ENCODE data around the gene GPR160.
A peak's percentile ranks its signal among the peaks of the same experiment; 100 is the strongest.
"Not testable (repeated sequence)": the region's sequence is repeated elsewhere in the genome, so short reads cannot be mapped to it uniquely, and the experiment has no call there.

Gene GPR160

DNA sequence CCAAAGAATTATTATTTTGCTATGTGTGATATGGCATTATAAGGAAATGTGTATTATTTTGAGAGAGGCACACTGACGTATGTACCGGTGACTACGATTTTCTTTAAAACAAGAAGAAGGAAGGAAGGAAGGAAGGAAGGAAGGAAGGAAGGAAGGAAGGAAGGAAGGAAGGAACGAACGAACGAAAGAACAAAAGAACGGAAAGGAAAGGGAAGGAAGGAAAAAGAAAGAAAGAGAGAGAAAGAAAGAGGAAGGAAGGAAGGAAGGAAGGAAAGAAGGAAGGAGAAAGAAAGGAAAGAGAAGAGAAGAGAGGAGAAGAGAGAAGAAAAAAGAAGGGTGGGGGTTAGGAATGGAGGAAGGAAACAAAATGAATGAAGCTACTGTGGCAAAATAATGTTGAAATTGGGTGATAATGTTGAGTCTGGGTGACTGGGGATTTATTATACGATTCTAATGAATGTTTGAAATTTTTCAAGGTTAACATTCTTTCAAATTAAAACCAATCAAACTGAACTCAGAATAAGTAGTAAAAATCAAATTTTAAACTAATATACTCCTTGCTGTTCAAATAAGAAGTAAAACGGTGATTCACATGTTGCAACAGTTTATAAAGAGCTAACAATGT lies 73.5 kb downstream of the GPR160 start:
- DNase-seq (ENCODE audit: low read depth) = no peak

- not testable (repeated sequence) for DNase-seq (ENCODE audit: low read depth)
Observed at GRCh38 chr3:170114165-170114564, 76.4 kb downstream of the GPR160 start.

DNA sequence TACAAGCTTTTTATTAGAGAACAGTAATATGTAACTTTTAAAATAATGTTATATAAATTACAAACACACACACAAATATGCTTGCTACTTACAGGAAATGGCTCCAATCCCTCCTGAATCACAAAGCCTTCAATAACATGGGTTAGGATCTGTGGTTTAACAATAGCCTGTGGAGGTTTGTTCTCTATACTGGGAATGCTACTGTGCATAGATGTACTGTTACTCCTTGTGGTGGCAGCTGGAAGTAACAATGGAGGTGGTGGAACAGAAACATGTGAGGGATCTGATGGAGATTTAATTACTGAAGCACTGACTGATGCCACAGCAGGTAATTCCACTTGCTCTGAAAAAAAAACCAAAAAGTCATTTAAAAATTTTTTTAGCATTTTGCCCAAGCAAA lies 79.3 kb downstream of the GPR160 start:
- DNase-seq (ENCODE audit: low read depth) = peak; percentile 18

DNA sequence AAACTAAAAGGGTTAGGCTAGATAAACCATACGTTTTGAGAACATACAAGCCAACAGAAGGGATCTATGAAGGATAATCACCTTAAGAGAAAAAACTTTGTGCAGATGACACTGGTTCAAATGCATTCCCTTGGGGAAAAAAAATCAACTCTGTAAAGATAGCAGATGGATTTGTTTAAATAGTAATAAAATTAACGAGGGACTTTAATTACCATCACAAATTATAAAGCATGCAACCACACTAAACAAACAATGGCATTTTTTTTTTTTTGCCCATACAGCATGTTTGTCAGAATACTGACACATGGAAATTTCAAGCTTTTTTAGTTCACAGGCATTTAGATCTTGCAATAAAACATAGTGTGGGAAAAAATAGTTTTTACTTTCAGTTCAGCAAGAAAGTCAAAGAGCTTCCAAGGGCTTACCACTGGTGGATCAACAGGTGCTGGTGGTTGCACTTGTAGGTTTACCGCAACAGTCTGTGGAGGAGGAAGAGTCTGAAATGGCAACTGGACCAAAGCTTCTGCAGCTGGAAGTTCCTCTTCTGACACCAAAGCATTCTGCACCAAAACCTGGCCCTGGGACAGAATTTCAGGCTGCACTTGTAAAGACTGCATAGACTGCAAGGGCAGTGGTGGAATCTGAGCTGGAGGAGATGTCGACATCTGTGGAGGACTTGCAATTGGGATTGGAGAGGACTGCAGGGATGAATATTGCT lies 90.6 kb downstream of the GPR160 start:
- DNase-seq (ENCODE audit: low read depth) = peak; percentile 32

GRCh38 chr3:170128977-170129431 lies 91.2 kb downstream of the GPR160 start:
- DNase-seq (ENCODE audit: low read depth) = peak; percentile 47

- no peak for DNase-seq (ENCODE audit: low read depth)
Observed at GRCh38 chr3:170130532-170130931, 92.7 kb downstream of the GPR160 start.

GRCh38 chr3:170132335-170132734 lies 94.5 kb downstream of the GPR160 start:
- DNase-seq (ENCODE audit: low read depth) = no peak
